ENCODE data around the gene WDR18. TPM values are rescaled to one million over a fixed set of nuclear protein-coding genes. Genes with fewer than 3 reads are reported as not detected.

The WDR18 gene
- total and polyA plus RNA-seq, 4 donors, result 24.3 to 45.3 (median 37.7) TPM

- TF ChIP-seq SP1 (IDR thresholded peaks at IDR 0.05) (peak; percentile 75), ZBTB33 (IDR thresholded peaks at IDR 0.05) (no peak), FOXA1 (IDR thresholded peaks at IDR 0.05) (no peak), HNF4A (conservative IDR thresholded peaks at IDR 0.05) (peak; percentile 68 to 72), GABPA (IDR thresholded peaks at IDR 0.05 in 1 of 2, conservative IDR thresholded peaks at IDR 0.05 in 1 of 2) (no peak), RAD21 (IDR thresholded peaks at IDR 0.05) (no peak), FOXA2 (IDR thresholded peaks at IDR 0.05) (no peak), YY1 (IDR thresholded peaks at IDR 0.05) (peak; percentile 57), RXRA (IDR thresholded peaks at IDR 0.05) (peak; percentile 56 to 73), CTCF (IDR thresholded peaks at IDR 0.05; ENCODE audit: low read depth, low read length, missing input control) (no peak), MAX (IDR thresholded peaks at IDR 0.05) (no peak), TAF1 (conservative IDR thresholded peaks at IDR 0.05) (no peak), HNF4G (IDR thresholded peaks at IDR 0.05) (no peak), JUND (IDR thresholded peaks at IDR 0.05) (no peak), NR2F2 (IDR thresholded peaks at IDR 0.05) (peak; percentile 25), EGR1 (IDR thresholded peaks at IDR 0.05; ENCODE audit: low read depth in 2 of 2) (no peak)
- TF ChIP-seq, protein P1, sequence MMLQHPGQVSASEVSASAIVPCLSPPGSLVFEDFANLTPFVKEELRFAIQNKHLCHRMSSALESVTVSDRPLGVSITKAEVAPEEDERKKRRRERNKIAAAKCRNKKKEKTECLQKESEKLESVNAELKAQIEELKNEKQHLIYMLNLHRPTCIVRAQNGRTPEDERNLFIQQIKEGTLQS (IDR thresholded peaks at IDR 0.05), result no peak
- TF ChIP-seq, protein P2, sequence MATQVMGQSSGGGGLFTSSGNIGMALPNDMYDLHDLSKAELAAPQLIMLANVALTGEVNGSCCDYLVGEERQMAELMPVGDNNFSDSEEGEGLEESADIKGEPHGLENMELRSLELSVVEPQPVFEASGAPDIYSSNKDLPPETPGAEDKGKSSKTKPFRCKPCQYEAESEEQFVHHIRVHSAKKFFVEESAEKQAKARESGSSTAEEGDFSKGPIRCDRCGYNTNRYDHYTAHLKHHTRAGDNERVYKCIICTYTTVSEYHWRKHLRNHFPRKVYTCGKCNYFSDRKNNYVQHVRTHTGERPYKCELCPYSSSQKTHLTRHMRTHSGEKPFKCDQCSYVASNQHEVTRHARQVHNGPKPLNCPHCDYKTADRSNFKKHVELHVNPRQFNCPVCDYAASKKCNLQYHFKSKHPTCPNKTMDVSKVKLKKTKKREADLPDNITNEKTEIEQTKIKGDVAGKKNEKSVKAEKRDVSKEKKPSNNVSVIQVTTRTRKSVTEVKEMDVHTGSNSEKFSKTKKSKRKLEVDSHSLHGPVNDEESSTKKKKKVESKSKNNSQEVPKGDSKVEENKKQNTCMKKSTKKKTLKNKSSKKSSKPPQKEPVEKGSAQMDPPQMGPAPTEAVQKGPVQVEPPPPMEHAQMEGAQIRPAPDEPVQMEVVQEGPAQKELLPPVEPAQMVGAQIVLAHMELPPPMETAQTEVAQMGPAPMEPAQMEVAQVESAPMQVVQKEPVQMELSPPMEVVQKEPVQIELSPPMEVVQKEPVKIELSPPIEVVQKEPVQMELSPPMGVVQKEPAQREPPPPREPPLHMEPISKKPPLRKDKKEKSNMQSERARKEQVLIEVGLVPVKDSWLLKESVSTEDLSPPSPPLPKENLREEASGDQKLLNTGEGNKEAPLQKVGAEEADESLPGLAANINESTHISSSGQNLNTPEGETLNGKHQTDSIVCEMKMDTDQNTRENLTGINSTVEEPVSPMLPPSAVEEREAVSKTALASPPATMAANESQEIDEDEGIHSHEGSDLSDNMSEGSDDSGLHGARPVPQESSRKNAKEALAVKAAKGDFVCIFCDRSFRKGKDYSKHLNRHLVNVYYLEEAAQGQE (IDR thresholded peaks at IDR 0.05), result peak; percentile 44
- no peaks in the 10 kb centered on the region for H3K9me3 ChIP-seq (ENCODE audit: control insufficient read depth in 4 of 4, low read length in 3 of 4)
- H3K9ac ChIP-seq (ENCODE audit: low read depth in 1 of 2, low read length in 2 of 2), result no peak overlapping the region
- H3K27me3 ChIP-seq (ENCODE audit: control insufficient read depth in 4 of 4, insufficient read depth in 4 of 4, low read length in 3 of 4), result no peaks in the 10 kb centered on the region
- peaks cover 23 to 39% (median 31%) of the 10 kb centered on the region in 4 donors for H3K4me1 ChIP-seq (ENCODE audit: control insufficient read depth in 4 of 4, insufficient read depth in 4 of 4, low read length in 3 of 4)
- H3K4me3 ChIP-seq (ENCODE audit: low read depth in 1 of 3, low read length in 3 of 3), result no peak overlapping the region
- WGBS, result 56% methylated on average over 17 of the region's 17 CpGs
- DNase-seq (ENCODE audit: low spot score), result no peak
- H3K36me3 ChIP-seq (ENCODE audit: control insufficient read depth in 4 of 4, insufficient read depth in 3 of 4, low read depth in 1 of 4, low read length in 3 of 4), result peaks cover 0 to 8% (median under 1%) of the 10 kb centered on the region in 4 donors
- peak overlapping the region; percentile 60 to 64 for H3K27ac ChIP-seq (ENCODE audit: low read depth in 1 of 2, low read length in 2 of 2)
Measured at GRCh38 chr19:993361-993830, 9.3 kb downstream of the WDR18 start.
